ENCODE results near the gene RAP1GDS1. TPM values are rescaled to one million over a fixed set of nuclear protein-coding genes. Genes with fewer than 3 reads are reported as not detected.

The RAP1GDS1 gene
- total and polyA plus RNA-seq, 2 of the 13 experiments (the other 11 are each of a cell fraction or from before 2014, with no cell fraction given): 19.3 to 42.5 TPM

DNA sequence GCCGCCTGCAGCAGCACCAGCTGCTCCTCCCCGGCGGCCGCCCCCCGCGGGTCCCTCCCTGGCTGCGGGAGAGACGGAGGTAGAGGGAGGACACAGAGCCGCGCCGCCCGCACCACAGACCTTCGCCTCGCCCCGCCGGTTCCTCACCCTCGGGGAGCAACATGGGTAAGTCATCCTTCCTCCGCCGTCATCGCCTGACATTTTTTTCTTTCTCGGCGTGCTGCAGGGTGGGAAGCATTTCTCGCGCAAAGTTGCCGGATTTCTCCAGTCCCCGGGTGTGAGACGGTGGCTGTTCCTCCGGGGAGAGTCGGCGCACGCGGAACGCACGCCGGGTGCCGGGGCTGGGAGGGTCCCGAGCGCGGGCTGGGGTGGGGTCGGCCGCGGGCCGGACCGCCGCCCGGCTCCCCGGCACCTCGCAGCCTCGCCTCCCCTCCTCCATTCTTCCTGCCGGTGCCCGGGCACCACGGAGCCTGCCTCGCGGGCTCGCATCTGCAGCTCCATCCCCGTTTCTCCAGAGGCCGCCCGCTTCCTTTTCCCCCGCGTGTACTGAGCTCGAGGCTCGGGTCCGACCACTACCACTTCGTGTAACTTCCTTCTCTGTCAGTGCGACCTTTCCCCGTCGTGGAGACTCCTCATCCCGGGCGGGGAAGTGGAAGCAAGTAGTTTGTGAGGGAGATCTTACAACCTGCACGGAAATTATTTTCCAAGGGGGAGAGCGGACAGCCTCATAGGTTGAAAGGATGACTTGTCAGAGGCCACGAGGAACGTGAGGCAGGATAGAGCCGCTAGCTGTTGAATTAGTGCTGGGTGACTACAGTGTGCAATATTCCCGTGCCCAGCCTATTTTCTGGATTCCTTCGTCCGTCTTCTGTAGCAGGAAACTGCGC lies 464 bp downstream of the RAP1GDS1 start (continued):
- TF ChIP-seq, protein P1, sequence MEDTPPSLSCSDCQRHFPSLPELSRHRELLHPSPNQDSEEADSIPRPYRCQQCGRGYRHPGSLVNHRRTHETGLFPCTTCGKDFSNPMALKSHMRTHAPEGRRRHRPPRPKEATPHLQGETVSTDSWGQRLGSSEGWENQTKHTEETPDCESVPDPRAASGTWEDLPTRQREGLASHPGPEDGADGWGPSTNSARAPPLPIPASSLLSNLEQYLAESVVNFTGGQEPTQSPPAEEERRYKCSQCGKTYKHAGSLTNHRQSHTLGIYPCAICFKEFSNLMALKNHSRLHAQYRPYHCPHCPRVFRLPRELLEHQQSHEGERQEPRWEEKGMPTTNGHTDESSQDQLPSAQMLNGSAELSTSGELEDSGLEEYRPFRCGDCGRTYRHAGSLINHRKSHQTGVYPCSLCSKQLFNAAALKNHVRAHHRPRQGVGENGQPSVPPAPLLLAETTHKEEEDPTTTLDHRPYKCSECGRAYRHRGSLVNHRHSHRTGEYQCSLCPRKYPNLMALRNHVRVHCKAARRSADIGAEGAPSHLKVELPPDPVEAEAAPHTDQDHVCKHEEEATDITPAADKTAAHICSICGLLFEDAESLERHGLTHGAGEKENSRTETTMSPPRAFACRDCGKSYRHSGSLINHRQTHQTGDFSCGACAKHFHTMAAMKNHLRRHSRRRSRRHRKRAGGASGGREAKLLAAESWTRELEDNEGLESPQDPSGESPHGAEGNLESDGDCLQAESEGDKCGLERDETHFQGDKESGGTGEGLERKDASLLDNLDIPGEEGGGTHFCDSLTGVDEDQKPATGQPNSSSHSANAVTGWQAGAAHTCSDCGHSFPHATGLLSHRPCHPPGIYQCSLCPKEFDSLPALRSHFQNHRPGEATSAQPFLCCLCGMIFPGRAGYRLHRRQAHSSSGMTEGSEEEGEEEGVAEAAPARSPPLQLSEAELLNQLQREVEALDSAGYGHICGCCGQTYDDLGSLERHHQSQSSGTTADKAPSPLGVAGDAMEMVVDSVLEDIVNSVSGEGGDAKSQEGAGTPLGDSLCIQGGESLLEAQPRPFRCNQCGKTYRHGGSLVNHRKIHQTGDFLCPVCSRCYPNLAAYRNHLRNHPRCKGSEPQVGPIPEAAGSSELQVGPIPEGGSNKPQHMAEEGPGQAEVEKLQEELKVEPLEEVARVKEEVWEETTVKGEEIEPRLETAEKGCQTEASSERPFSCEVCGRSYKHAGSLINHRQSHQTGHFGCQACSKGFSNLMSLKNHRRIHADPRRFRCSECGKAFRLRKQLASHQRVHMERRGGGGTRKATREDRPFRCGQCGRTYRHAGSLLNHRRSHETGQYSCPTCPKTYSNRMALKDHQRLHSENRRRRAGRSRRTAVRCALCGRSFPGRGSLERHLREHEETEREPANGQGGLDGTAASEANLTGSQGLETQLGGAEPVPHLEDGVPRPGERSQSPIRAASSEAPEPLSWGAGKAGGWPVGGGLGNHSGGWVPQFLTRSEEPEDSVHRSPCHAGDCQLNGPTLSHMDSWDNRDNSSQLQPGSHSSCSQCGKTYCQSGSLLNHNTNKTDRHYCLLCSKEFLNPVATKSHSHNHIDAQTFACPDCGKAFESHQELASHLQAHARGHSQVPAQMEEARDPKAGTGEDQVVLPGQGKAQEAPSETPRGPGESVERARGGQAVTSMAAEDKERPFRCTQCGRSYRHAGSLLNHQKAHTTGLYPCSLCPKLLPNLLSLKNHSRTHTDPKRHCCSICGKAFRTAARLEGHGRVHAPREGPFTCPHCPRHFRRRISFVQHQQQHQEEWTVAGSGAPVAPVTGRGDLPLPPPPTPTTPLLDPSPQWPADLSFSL (CRISPR knock-in tag; IDR thresholded peaks at IDR 0.05): no peak
- no peak for TF ChIP-seq ZFY (CRISPR knock-in tag; IDR thresholded peaks at IDR 0.05)
- TF ChIP-seq ZNF282 (IDR thresholded peaks at IDR 0.05; ENCODE audit: partially characterized antibody): no peak

DNA sequence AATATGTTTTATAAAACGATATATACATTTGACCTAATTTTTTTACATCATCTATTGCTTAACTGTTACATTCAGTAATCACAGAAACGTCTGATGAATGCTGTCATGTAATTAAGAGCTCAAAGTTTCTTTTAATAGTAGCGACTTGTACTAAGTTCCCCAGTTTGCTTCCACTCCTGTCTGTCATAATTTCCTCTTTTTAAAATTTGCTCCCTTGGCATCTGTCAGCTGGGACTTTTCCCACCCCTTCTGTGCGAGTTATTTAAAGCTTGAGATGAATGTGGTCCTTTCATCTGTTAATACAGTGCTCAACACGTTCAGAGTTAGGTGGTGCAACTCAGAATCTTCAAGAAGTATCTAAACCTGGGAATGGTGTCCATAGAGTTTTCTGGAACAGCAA lies 1.2 kb downstream of the RAP1GDS1 start:
- TSS peak; percentile 54 for BruUV-seq (replicated peaks)
- DNase-seq (ENCODE audit: low spot score): no peak
- peak overlapping the region; percentile 79 for H3K4me2 ChIP-seq (ENCODE audit: low read depth, low read length)
- ChIA-PET CTCF (ENCODE audit: low intra/inter-chr PET ratio, low total read pairs) (no interaction called here), POLR2A (interaction anchor here (1.0 kb wide), 1 partner anchor 119 kb away, joined by 3 read pairs; the partner anchor contains the start of gene STPG2)
- H4K20me1 ChIP-seq (ENCODE audit: insufficient read depth, low read length): no peaks in the 10 kb centered on the region
- peak overlapping the region; percentile 87 to 90 (median 90); a peak in 5 of 6 replicates for H3K4me3 ChIP-seq (replicated peaks in 1 of 3; ENCODE audit: insufficient read depth in 1 of 3, low read depth in 2 of 3, low read length in 3 of 3)
- intact Hi-C loops (cut with micrococcal nuclease; ENCODE audit: unreplicated experiment) (loop anchor here (5.0 kb wide), 1 partner anchor 120 kb away; the partner anchor contains the start of gene STPG2), in situ Hi-C loops (cut with HindIII; ENCODE audit: extremely low pct_ligation_motif_present, low pct_unique_long_range_greater_than_20kb) (no loop called here)
- peak overlapping the region; percentile 78 for H3K9ac ChIP-seq (ENCODE audit: insufficient read depth, low read depth, low read length)
- H2AFZ ChIP-seq (ENCODE audit: low read length): no peak overlapping the region
- no peaks in the 10 kb centered on the region for H3K36me3 ChIP-seq (replicated peaks in 1 of 2; ENCODE audit: control insufficient read depth in 1 of 2, insufficient read depth in 2 of 2, low read length in 2 of 2)
- peak overlapping the region; percentile 75 for H3K27ac ChIP-seq (ENCODE audit: extremely low read length, insufficient read depth, low read length)
- no peaks in the 10 kb centered on the region; a peak in 1 of 5 replicates for H3K27me3 ChIP-seq (ENCODE audit: control insufficient read depth in 1 of 2, insufficient read depth in 2 of 2, low read length in 2 of 2)
- H3K4me1 ChIP-seq (ENCODE audit: insufficient read depth, low read length): peaks cover 27% of the 10 kb centered on the region
- no peak for ATAC-seq
- WGBS (ENCODE audit: low lambda C conversion rate): 12% methylated on average over 5 of the region's 5 CpGs
- FAIRE-seq: no peak
- H3K79me2 ChIP-seq (ENCODE audit: insufficient read depth, low read length): peaks cover 47% of the 10 kb centered on the region
- no peaks in the 10 kb centered on the region for H3K9me3 ChIP-seq (ENCODE audit: low read length)
- TF ChIP-seq SAFB2 (CRISPR knock-in tag; IDR thresholded peaks at IDR 0.05; ENCODE audit: borderline replicate concordance, low read depth) (no peak), TCF7 (IDR thresholded peaks at IDR 0.05; ENCODE audit: low read depth) (0 out of 2 replicates have a peak, but pooled peaks have one; percentile 3)

Measured in HepG2 (cell line).